IPS-15b (cell line): ENCODE measurements around the gene HELQ.

Source experiments
- H3K27me3 ChIP-seq: one replicate; pipeline ENCODE4 v1.6.1; 2013; ENCODE audit warnings: low read length; ENCODE audit not compliant: control insufficient read depth, insufficient read depth
- H3K36me3 ChIP-seq: one replicate; pipeline ENCODE4 v1.6.1; 2013; ENCODE audit warnings: low read length; ENCODE audit not compliant: control insufficient read depth, insufficient read depth
- H3K4me1 ChIP-seq: one replicate; pipeline ENCODE4 v1.6.1; 2013; ENCODE audit warnings: mild to moderate bottlenecking, low read length; ENCODE audit not compliant: control insufficient read depth, insufficient read depth
- H3K4me3 ChIP-seq: one replicate; pipeline ENCODE4 v1.5.1; 2013; ENCODE audit warnings: low read depth, low read length
- H3K9ac ChIP-seq: one replicate; pipeline ENCODE4 v1.6.1; 2013; ENCODE audit warnings: low read depth, mild to moderate bottlenecking, low read length
- H3K9me3 ChIP-seq: one replicate; pipeline ENCODE4 v1.6.1; 2013; ENCODE audit warnings: mild to moderate bottlenecking, low read length; ENCODE audit not compliant: control insufficient read depth, insufficient read depth

HELQ gene

GRCh38 chr4:83389037-83389720 is 66.4 kb downstream of the HELQ start:
- peaks cover 13% of the 10 kb centered on the region for H3K4me1 ChIP-seq
- H3K9ac ChIP-seq: no peak overlapping the region
- peaks cover 63% of the 10 kb centered on the region for H3K27me3 ChIP-seq
- H3K36me3 ChIP-seq: no peaks in the 10 kb centered on the region
- peak overlapping the region; percentile 16 for H3K4me3 ChIP-seq
- no peaks in the 10 kb centered on the region for H3K9me3 ChIP-seq

- Histone ChIP-seq H3K27me3 (peaks cover 54% of the 10 kb centered on the region), H3K9me3 (no peaks in the 10 kb centered on the region), H3K36me3 (no peaks in the 10 kb centered on the region), H3K4me1 (peaks cover 13% of the 10 kb centered on the region), H3K4me3 (no peak overlapping the region), H3K9ac (no peak overlapping the region)
Observed at GRCh38 chr4:83388313-83388676, 67.3 kb downstream of the HELQ start.

GRCh38 chr4:83387476-83388312 is 67.9 kb downstream of the HELQ start:
- Histone ChIP-seq H3K4me3 (no peak overlapping the region), H3K9ac (no peak overlapping the region), H3K9me3 (no peaks in the 10 kb centered on the region), H3K4me1 (peaks cover 13% of the 10 kb centered on the region), H3K27me3 (peaks cover 48% of the 10 kb centered on the region), H3K36me3 (no peaks in the 10 kb centered on the region)

DNA sequence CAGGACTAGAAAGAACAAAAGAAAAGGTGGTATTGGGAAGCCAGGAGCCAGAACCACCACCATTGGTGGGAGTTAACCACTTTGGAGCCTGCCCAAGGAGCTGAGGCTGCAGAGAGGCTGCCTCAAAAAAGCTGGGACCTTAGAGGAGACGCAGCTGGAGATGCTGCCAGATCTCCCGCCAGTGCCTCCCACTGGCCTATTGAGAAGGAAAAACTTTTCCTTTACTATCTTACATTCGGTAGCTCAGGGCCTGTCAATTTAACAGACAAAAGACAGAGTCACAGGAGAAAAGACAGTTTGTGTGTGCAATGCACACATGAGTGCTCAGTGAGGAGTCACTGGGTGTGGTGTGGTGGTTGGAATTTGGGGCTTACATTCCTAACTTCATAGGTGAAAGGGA is 68.6 kb downstream of the HELQ start:
- Histone ChIP-seq H3K4me3 (no peak overlapping the region), H3K27me3 (peaks cover 42% of the 10 kb centered on the region), H3K4me1 (peaks cover 13% of the 10 kb centered on the region)

GRCh38 chr4:83382850-83383249 is 72.8 kb downstream of the HELQ start:
- Histone ChIP-seq H3K36me3 (no peaks in the 10 kb centered on the region), H3K9me3 (peaks cover 8% of the 10 kb centered on the region), H3K4me1 (peaks cover 6% of the 10 kb centered on the region), H3K4me3 (no peak overlapping the region), H3K9ac (no peak overlapping the region), H3K27me3 (peaks cover 6% of the 10 kb centered on the region)

More for the DNA sequence above, 68.6 kb downstream of the HELQ start:
- H3K9me3 ChIP-seq: no peaks in the 10 kb centered on the region
- H3K36me3 ChIP-seq: no peaks in the 10 kb centered on the region
- H3K9ac ChIP-seq: no peak overlapping the region

DNA sequence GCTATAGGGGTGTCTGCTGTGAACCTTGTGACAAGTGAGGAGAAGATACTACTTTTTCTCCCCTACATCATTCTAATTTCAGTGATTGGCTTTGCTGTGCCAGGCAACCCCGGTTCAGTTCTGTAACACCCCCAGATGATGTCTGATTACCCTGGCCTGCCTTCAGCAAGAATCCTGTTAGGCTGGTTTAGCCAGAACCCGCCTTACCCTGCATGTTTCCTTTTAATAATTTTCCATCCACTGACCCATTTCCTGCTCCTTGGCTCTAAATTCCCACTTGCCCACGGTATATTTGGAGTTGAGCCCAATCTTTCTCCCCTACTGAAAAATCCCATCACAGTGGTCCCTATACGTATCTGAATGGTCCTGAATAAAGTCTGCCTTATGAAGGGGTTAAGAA is 74.5 kb downstream of the HELQ start:
- Histone ChIP-seq H3K9ac (no peak overlapping the region), H3K27me3 (peaks cover 3% of the 10 kb centered on the region), H3K36me3 (no peaks in the 10 kb centered on the region), H3K4me3 (no peak overlapping the region), H3K9me3 (peaks cover 8% of the 10 kb centered on the region), H3K4me1 (no peaks in the 10 kb centered on the region)

DNA sequence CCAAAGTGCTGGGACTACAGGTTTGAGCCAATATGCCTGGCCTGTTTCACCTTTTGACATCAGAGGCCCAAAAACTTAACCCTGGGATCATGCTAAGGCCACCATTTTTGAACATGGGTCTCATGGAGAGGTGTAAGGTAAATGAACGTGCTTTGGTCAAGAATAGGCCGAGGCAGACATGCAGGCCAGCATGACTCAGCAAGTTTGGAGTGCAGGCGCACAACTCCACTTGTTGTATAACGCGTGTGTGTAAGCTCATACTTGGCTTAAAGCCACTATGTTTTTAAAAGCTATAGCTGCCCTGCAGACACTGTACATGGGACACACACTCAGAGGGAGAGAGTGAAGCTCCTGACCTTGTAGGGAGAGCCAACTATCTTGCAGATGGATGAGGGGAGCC is 77.2 kb downstream of the HELQ start:
- H3K36me3 ChIP-seq: no peaks in the 10 kb centered on the region
- H3K9ac ChIP-seq: no peak overlapping the region
- no peak overlapping the region for H3K4me3 ChIP-seq
- peaks cover 8% of the 10 kb centered on the region for H3K9me3 ChIP-seq
- peaks cover 3% of the 10 kb centered on the region for H3K27me3 ChIP-seq
- no peaks in the 10 kb centered on the region for H3K4me1 ChIP-seq

- Histone ChIP-seq H3K4me3 (no peak overlapping the region), H3K27me3 (no peaks in the 10 kb centered on the region), H3K4me1 (no peaks in the 10 kb centered on the region), H3K9ac (no peak overlapping the region), H3K36me3 (no peaks in the 10 kb centered on the region), H3K9me3 (no peaks in the 10 kb centered on the region)
Observed at GRCh38 chr4:83372931-83373330, 82.7 kb downstream of the HELQ start.

GRCh38 chr4:83371936-83372335 is 83.7 kb downstream of the HELQ start:
- Histone ChIP-seq H3K27me3 (no peaks in the 10 kb centered on the region), H3K4me1 (no peaks in the 10 kb centered on the region), H3K9me3 (no peaks in the 10 kb centered on the region)

GRCh38 chr4:83371235-83371634 is 84.4 kb downstream of the HELQ start:
- Histone ChIP-seq H3K4me3 (no peak overlapping the region), H3K4me1 (no peaks in the 10 kb centered on the region), H3K36me3 (no peaks in the 10 kb centered on the region), H3K9me3 (no peaks in the 10 kb centered on the region), H3K9ac (no peak overlapping the region), H3K27me3 (no peaks in the 10 kb centered on the region)

More at GRCh38 chr4:83371936-83372335, 83.7 kb downstream of the HELQ start:
- Histone ChIP-seq H3K36me3 (no peaks in the 10 kb centered on the region), H3K9ac (no peak overlapping the region), H3K4me3 (no peak overlapping the region)

DNA sequence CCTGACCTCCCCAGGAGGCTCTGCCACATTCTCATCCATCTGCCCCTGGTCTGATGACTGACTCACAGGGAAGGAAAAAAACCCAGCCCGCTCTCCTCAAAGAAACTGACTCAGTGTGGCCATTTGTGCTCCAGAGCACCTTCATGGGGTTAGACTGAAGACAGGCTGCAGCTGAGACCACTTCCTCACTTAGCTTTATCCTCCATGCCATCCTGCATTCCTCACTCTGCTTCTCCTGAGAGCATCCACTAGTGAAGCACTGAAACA is 85.0 kb downstream of the HELQ start:
- no peaks in the 10 kb centered on the region for H3K9me3 ChIP-seq
- no peaks in the 10 kb centered on the region for H3K36me3 ChIP-seq
- H3K9ac ChIP-seq: no peak overlapping the region
- no peaks in the 10 kb centered on the region for H3K27me3 ChIP-seq
- no peak overlapping the region for H3K4me3 ChIP-seq
- no peaks in the 10 kb centered on the region for H3K4me1 ChIP-seq
